Uterus (tissue), 4 donors: ENCODE results near the gene ARHGEF1. TPM values are rescaled to one million over a fixed set of nuclear protein-coding genes. Genes with fewer than 3 reads are reported as not detected.

Source experiments
- DNase-seq, 2 donors: peaks; one replicate each; pipeline ENCODE4 v3.0.0-alpha.2; 2019 to 2020
- H3K27ac ChIP-seq, 2 donors: fragments of 200-600 bp; sonication (generic); 1 replicate in 1 of 2; 2 replicates in 1 of 2; pipeline ENCODE4 v1.5.1; 2016 to 2018
- H3K27me3 ChIP-seq, 2 donors: fragments of 200-600 bp; sonication (generic); one replicate each; pipeline ENCODE4 v1.5.1; 2018 to 2019; ENCODE audit warnings: control low read depth in 1 of 2
- H3K36me3 ChIP-seq, 2 donors: fragments of 200-600 bp; sonication (generic); one replicate each; pipeline ENCODE4 v1.5.1; 2019; ENCODE audit warnings: control low read depth in 1 of 2
- H3K4me1 ChIP-seq, 2 donors: fragments of 200-600 bp; sonication (generic); one replicate each; pipeline ENCODE4 v1.5.1; 2018 to 2019; ENCODE audit warnings: control low read depth in 1 of 2
- H3K4me3 ChIP-seq, 2 donors: fragments of 200-600 bp; sonication (generic); 1 replicate in 1 of 2; 2 replicates in 1 of 2; pipeline ENCODE4 v1.5.1; 2018 to 2019; ENCODE audit warnings: mild to moderate bottlenecking in 1 of 2
- H3K9me3 ChIP-seq, 2 donors: fragments of 200-600 bp; sonication (generic); one replicate each; pipeline ENCODE4 v1.5.1; 2019; ENCODE audit warnings: control low read depth in 1 of 2
- CTCF ChIP-seq, 4 experiments: fragments of 200-600 bp in 2 of 4; fragments of 450-650 bp in 2 of 4; sonication (generic) in 2 of 4; IDR thresholded peaks; one replicate each; pipeline ENCODE4 v1.5.1; 2016 to 2019; ENCODE audit warnings: antibody characterized with exemption in 4 of 4, mild to moderate bottlenecking in 2 of 4, moderate library complexity in 1 of 4
- POLR2A ChIP-seq, 2 donors: fragments of 450-650 bp; IDR thresholded peaks; one replicate each; pipeline ENCODE4 v1.6.1; 2016; ENCODE audit warnings: antibody characterized with exemption in 2 of 2, mild to moderate bottlenecking in 1 of 2, moderate library complexity in 1 of 2
- intact Hi-C: fragments of 100-400 bp; cut with DNase I; formaldehyde crosslinking; loops from one replicate; pipeline ENCODE4 v1.15.1; 2023; ENCODE audit warnings: low total_unique reads
- total RNA-seq, 4 donors: library from RNA; depleted of rRNA in 3 of 4; stranded (reverse); fragments of >200 nt in 3 of 4; gene quantifications; one replicate each; pipeline versions ENCODE4 v1.1.0 to v1.2.4, GENCODE V29; 2014 to 2023
- donor health status: DM: yes; HTN: yes; CAD: no.

ARHGEF1 gene
- total RNA-seq, 4 donors from 2014 or later: 13.5 to 118 (median 37.1) TPM

- H3K36me3 ChIP-seq: no peaks in the 10 kb centered on the region
- no peak within 1 kb of the TSS for H3K27ac ChIP-seq
- TF ChIP-seq CTCF (IDR thresholded peaks at IDR 0.05) (no peak), POLR2A (IDR thresholded peaks at IDR 0.05) (no peak)
- peaks cover 0 to 11% of the 10 kb centered on the region in 2 donors for H3K4me1 ChIP-seq
- intact Hi-C loops: no loop called here
- DNase-seq: no peak
- peak within 1 kb of the TSS in 1 of 2 donors; percentile 12 for H3K4me3 ChIP-seq
- H3K9me3 ChIP-seq: no peaks in the 10 kb centered on the region
- peaks cover 24 to 64% of the 10 kb centered on the region in 2 donors for H3K27me3 ChIP-seq
Measured at GRCh38 chr19:41928221-41928683, 45.3 kb downstream of the ARHGEF1 start, which contains the start of gene ERFL. ERFL (minus strand) TSS chr19:41928449; CDS start chr19:41912919, 15,530 bp downstream.

GRCh38 chr19:41928754-41929535 lies 46.0 kb downstream of the ARHGEF1 start:
- H3K27ac ChIP-seq: no peak overlapping the region
- TF ChIP-seq POLR2A (IDR thresholded peaks at IDR 0.05) (no peak), CTCF (IDR thresholded peaks at IDR 0.05) (no peak)

DNA sequence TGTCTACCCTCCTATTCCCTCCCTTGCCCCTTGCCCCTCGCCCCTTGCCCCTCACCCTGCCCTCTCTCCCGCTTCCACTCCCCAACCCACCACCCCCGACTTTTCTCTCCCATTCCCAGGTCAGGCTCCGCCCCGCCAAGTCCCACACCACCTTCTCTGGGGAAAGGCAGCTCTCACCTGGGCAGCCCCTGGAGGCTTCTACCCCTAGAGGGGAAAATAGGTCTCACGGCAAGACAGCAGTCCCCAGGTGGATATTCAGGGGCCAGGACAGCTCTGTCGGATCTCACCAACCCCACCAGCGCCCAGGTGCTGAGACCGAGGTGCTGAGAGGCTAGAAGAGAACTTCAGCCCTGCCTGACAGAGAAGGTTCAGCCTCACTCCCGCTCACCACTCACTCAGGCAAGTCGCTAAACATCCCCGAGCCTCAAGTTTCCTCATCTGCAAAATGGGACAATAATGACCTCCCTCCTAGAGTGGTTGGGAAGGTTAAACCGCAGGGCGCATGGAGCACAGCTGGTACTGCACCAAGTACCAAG lies 46.6 kb downstream of the ARHGEF1 start:
- Histone ChIP-seq H3K4me1 (peaks cover 0 to 11% of the 10 kb centered on the region in 2 donors), H3K9me3 (no peaks in the 10 kb centered on the region), H3K36me3 (no peaks in the 10 kb centered on the region), H3K27me3 (peaks cover 24 to 64% of the 10 kb centered on the region in 2 donors), H3K4me3 (no peak overlapping the region), H3K27ac (no peak overlapping the region)
- DNase-seq: no peak
- intact Hi-C loops: no loop called here
- TF ChIP-seq CTCF (IDR thresholded peaks at IDR 0.05) (no peak), POLR2A (IDR thresholded peaks at IDR 0.05) (no peak)

More at GRCh38 chr19:41928754-41929535, 46.0 kb downstream of the ARHGEF1 start:
- Histone ChIP-seq H3K9me3 (no peaks in the 10 kb centered on the region), H3K4me1 (peaks cover 0 to 11% of the 10 kb centered on the region in 2 donors), H3K4me3 (peak overlapping the region in 1 of 2 donors; percentile 12), H3K27me3 (peaks cover 24 to 64% of the 10 kb centered on the region in 2 donors), H3K36me3 (no peaks in the 10 kb centered on the region)
- no peak for DNase-seq
- intact Hi-C loops: no loop called here

GRCh38 chr19:41930322-41930722 lies 47.3 kb downstream of the ARHGEF1 start:
- peaks cover 24 to 67% of the 10 kb centered on the region in 2 donors for H3K27me3 ChIP-seq
- peaks cover 0 to 11% of the 10 kb centered on the region in 2 donors for H3K4me1 ChIP-seq
- TF ChIP-seq CTCF (IDR thresholded peaks at IDR 0.05): no peak
- no peak for TF ChIP-seq POLR2A (IDR thresholded peaks at IDR 0.05)

More at GRCh38 chr19:41930322-41930722, 47.3 kb downstream of the ARHGEF1 start:
- Histone ChIP-seq H3K36me3 (no peaks in the 10 kb centered on the region), H3K27ac (no peak overlapping the region), H3K9me3 (no peaks in the 10 kb centered on the region), H3K4me3 (no peak overlapping the region)
- DNase-seq: no peak
- intact Hi-C loops: no loop called here
